Liver (tissue), 3 donors: Measurements from ENCODE around the gene UBR4.
"Not testable (repeated sequence)": the region's sequence is repeated elsewhere in the genome, so short reads cannot be mapped to it uniquely, and the experiment has no call there.

Source experiments
- EGR1 ChIP-seq, 2 donors: IDR thresholded peaks; 2 replicates each; pipeline ENCODE4 v1.6.1; 2016 to 2018; ENCODE audit warnings: antibody characterized with exemption in 2 of 2, low read depth in 2 of 2
- TF ChIP-seq, protein P1 (sequence below): fragments of 150-350 bp; IDR thresholded peaks from 2 replicates; pipeline ENCODE4 v1.5.1; 2017; ENCODE audit warnings: improper control_type of control experiment, low read depth, low read length; ENCODE audit not compliant: missing input control
- donor health status: healthy.
- donor health status: healthy.

DNA sequence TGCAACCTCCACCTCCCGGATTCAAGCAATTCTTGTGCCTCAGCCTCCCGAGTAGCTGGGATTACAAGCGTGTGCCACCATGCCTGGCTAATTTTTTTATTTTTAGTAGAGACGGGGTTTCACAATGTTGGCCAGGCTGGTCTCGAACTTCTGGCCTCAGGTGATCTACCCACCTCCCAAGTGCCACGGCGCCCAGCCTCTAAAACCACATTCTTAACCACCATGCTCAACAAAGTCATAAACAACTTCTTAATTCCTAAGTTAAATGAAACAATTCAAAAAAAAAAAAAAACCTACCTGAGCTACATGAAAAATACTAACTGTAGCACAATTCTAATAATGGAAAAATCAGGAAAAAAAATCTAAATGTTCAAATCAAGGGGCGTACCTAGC, 29.8 kb downstream of the UBR4 start:
- TF ChIP-seq EGR1 (IDR thresholded peaks at IDR 0.05; ENCODE audit: low read depth in 2 of 2): not testable (repeated sequence)
- TF ChIP-seq, protein P1, sequence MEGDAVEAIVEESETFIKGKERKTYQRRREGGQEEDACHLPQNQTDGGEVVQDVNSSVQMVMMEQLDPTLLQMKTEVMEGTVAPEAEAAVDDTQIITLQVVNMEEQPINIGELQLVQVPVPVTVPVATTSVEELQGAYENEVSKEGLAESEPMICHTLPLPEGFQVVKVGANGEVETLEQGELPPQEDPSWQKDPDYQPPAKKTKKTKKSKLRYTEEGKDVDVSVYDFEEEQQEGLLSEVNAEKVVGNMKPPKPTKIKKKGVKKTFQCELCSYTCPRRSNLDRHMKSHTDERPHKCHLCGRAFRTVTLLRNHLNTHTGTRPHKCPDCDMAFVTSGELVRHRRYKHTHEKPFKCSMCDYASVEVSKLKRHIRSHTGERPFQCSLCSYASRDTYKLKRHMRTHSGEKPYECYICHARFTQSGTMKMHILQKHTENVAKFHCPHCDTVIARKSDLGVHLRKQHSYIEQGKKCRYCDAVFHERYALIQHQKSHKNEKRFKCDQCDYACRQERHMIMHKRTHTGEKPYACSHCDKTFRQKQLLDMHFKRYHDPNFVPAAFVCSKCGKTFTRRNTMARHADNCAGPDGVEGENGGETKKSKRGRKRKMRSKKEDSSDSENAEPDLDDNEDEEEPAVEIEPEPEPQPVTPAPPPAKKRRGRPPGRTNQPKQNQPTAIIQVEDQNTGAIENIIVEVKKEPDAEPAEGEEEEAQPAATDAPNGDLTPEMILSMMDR: not testable (repeated sequence)
